Activated T-cell treated with anti-CD3 and anti-CD28 coated beads, Interleukin-2, amount 50 U/mL, for 48 hours (primary cell): ENCODE measurements around the gene RIMBP3C.
"Not testable (repeated sequence)": the region's sequence is repeated elsewhere in the genome, so short reads cannot be mapped to it uniquely, and the experiment has no call there.

ENCODE experiments used
- DNase-seq, 2 experiments: peaks; one replicate each; pipeline ENCODE4 v3.0.0-alpha.2; 2020

Gene RIMBP3C

GRCh38 chr22:21571679-21572078, 20.4 kb upstream of the RIMBP3C start:
- DNase-seq: no peak

GRCh38 chr22:21570398-21570797, 19.1 kb upstream of the RIMBP3C start:
- DNase-seq: no peak

DNA sequence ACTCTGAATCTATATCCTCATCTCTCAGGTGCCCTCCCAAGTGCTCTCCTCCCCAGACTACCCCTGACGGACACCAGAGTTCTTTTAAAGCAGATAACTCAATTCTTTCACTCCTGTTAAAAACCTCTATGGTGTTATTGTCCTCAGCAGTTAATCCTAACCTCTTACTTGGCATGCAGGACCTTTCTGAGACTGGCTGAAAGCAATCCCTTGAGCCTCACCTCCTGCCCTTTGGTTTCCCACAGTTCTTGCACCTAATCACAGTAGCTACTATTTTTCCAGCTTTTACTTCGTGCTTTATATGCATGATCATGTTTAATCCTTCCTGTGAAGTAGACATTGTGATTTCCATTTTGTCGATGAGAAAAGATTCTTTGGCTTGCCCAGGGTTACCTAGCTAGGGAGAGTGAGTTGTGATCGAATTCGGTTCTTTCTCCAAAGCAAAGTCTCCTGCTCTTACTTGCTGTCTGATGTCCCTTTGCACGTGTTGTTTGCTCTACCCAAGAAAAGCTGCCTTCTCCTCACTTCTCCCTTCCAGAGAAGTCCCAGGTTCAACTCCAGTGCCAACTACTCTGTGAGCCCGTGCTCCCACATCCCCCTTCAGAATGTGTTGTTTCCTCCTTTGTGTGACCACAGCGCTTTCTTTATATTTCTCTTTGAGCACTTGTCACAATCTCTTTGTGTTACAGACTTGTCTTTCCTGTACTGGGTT, 18.4 kb upstream of the RIMBP3C start:
- DNase-seq: no peak

- DNase-seq: not testable (repeated sequence)
These were observed 17.8 kb upstream of the RIMBP3C start for GRCh38 chr22:21569076-21569427.

GRCh38 chr22:21568347-21569075, 17.2 kb upstream of the RIMBP3C start:
- peak; percentile 42 to 50 for DNase-seq

- peak; percentile 89 to 90 for DNase-seq
These were observed 16.4 kb upstream of the RIMBP3C start, which contains the start of gene UBE2L3 for GRCh38 chr22:21567456-21568346. Gene UBE2L3, plus strand, starts transcription at chr22:21567714. Its CDS starts 31 bp downstream, at chr22:21567745.

GRCh38 chr22:21564411-21564810, 13.2 kb upstream of the RIMBP3C start:
- DNase-seq: no peak

DNA sequence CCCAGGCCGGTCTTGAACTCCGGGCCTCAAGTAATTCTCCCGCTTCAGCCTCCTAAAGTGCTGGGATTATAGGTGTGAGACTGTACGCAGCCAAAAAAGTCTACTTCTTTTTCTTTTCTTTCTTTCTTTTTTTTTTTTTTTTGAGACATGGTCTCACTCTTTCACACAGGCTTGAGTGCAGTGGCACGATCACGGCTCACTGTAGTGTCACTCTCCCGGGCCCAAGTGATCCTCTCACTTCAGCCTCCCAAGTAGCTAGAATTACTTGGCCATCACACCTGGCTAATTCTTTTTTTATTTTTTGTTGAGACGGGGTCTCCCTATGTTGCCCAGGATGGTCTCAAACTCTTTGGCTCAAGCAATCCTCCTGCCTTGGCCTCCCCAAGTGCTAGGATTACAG, 12.7 kb upstream of the RIMBP3C start:
- no peak for DNase-seq

DNA sequence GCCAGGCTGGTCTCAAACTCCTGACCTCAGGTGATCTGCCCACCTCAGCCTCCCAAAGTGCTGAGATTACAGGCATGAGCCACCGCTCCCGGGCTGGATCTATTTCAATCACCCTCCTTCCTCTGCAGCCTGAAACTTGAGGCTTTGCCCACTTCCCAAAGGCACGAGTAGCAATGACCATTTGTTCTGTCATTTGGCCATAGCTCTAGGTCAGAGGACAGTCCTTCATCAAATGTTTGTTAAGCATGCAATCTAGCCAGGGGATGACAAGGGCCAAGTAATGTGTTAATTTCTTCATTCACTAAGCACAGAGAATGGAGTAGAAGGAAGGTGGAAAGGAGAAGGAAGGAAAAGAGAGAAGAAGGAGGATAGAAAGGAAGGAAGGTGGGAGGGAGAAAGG, 9.4 kb upstream of the RIMBP3C start:
- not testable (repeated sequence) for DNase-seq

GRCh38 chr22:21559345-21560125, 8.3 kb upstream of the RIMBP3C start:
- not testable (repeated sequence) for DNase-seq

DNA sequence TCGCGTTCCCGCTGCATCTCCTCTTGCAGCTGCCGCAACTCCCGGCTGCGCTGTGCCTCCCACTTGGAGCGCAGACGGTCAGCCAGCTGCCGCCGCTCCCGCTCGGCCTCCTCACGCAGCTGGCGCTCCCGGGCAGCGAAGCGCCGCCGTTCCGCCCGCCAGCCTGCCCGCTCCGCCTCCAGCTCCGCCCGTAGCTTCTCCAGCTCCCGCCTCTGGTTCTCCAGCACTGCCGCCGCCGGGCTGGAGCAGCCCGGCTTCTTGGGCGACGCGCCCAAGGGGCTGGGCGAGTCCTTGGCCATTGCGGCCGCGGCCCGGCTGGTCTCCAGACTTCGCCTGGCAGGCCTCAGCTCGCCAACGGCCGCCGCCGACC, 598 bp downstream of the RIMBP3C start:
- DNase-seq: not testable (repeated sequence)

- DNase-seq: not testable (repeated sequence)
These were observed 1.1 kb downstream of the RIMBP3C start for GRCh38 chr22:21550008-21550677.

GRCh38 chr22:21549558-21549957, 1.7 kb downstream of the RIMBP3C start:
- DNase-seq: not testable (repeated sequence)

GRCh38 chr22:21544432-21545322, 6.6 kb downstream of the RIMBP3C start:
- peak in 1 of 2 experiments; percentile 5 for DNase-seq

- not testable (repeated sequence) for DNase-seq
These were observed 11.4 kb downstream of the RIMBP3C start for GRCh38 chr22:21539862-21540261.

DNA sequence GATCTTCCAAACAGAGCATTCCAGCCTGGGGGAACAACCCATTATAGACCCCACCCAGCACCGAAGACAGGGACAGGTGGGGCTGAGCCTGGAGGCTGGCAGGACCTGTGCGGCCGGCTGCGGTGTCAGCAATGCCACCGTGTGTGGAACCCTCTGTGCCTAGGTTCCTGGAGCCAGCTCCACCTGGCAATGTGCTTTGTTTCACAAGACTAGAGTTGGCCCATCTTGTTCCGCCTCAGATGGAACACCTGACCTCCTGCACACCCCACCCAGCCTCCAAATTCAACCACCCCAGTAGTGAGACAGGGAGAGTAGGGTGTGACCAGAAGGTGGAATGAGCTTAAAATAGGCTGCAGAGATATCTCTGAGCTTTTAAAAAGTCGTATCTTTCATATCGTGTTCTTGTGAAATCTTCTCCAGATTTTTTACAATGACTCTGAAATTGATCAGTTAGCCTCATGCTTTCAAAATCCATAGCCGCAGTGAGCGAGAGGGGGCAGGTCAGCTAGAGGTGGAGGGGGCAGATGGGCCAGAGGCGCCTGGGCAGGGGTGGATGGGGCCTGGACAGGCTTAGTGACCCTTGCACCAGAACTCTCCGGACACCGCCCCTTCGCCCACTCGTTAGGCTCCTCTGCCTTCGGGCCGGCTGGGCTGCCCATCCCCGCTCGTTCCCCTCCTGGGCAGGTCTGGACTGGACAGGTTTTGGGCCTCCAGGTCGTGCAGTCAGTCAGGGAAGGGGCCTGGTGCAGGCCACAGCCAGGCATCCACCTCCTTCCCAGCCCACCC, 18.2 kb downstream of the RIMBP3C start:
- DNase-seq: not testable (repeated sequence)

GRCh38 chr22:21531525-21531924, 19.7 kb downstream of the RIMBP3C start:
- DNase-seq: not testable (repeated sequence)

DNA sequence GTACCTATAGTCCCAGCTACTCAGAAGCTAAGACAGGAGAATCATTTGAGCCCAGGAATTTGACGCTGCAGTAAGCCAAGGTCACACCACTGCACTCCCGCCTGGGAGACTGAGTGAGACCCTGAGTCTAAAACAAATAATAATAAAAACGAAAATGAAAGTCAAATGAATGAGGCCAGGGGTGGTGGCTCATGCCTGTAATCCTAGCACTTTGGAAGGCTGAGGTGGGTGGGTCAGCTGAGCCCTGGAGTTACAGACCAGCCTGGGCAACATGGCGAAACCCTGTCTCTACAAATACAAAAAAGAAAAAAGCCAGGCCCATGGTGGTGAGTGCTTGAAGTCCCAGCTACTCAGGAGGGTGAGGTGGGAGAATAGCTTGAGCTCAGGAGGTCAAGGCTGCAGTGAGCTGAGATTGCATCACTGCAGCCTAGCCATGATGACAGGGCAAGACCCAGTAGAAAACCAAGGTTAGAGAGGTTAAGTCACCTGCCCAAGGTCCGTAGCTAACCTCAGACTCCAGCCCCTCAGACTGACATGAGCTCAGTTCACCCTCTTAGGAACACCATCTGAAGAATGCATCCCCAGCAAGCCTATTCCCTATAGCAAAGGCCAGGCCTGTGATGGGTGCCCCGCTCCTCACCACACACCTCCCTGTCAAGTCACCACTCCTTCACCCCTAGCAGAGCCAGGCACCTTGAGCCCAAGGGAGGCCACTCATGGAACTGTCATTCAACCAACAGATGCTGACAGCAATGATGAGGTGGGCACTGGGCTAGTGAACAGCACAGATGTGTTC, 24.4 kb downstream of the RIMBP3C start:
- DNase-seq: not testable (repeated sequence)
